Measurements from ENCODE around the gene LIMS3. TPM values are rescaled to one million over a fixed set of nuclear protein-coding genes. Genes with fewer than 3 reads are reported as not detected.

LIMS3 gene, protein sequence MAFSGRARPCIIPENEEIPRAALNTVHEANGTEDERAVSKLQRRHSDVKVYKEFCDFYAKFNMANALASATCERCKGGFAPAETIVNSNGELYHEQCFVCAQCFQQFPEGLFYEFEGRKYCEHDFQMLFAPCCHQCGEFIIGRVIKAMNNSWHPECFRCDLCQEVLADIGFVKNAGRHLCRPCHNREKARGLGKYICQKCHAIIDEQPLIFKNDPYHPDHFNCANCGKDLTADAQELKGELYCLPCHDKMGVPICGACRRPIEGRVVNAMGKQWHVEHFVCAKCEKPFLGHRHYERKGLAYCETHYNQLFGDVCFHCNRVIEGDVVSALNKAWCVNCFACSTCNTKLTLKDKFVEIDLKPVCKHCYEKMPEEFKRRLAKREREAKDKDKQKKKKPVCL
- total RNA-seq, result 1.6 and 10.1 TPM in 2 replicates

DNA sequence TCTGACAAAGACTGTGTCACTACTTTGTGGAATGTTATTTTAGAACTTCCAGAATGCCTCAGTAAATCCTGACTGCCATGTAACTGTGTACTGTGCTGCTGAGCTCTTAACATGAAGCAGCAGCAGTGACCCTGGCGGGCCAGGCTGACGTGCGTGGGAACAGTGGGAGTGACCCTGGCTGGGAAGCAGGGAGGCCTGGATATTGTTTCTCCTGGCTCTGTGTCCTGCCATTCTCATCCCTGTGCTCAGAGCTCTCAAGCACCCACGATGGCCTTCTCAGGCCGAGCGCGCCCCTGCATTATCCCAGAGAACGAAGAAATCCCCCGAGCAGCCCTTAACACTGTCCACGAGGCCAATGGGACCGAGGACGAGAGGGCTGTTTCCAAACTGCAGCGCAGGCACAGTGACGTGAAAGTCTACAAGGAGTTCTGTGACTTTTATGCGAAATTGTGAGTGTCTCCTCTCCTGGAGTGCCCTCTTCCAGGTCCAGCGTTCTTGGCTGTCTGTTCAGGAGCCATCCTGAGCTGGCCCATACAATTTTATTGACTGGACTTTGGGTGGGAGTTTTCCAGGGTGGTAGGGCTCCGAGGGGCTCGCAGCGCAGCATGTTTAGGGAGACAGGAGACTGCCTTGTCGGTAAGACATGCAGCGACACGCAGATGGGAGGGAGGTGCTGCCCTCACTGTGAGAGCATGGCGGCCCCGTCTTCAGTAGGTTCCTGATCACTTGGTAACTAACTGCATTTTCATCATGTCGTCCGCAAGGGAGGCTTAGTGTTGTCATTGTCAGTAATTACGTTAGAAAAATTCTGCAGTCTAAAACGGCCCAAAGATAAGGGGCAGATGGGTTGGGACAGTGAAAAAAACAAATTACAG, at the start of gene LIMS3:
LIMS3 (plus strand) TSS at position 227 of the 875 bp plus-strand sequence; CDS start at position 268, 41 bp downstream.

Other genes starting within 250 kb of the LIMS3 start
- gene RGPD5, start 104.4 kb upstream of the LIMS3 start, total RNA-seq, result 2.6 and 5.1 TPM in 2 replicates
- 204 and 210 TPM in 2 replicates for gene MALL, start 217.1 kb downstream of the LIMS3 start, total RNA-seq

All from myometrial cell (primary cell).